Prostate gland (tissue), 2 donors: Measurements from ENCODE around the gene C2CD4B.

Source experiments
- POLR2A ChIP-seq: fragments of 450-650 bp; IDR thresholded peaks from one replicate; pipeline ENCODE4 v1.6.1; 2016; ENCODE audit warnings: antibody characterized with exemption, mild to moderate bottlenecking
- POLR2AphosphoS5 ChIP-seq: sonication (generic); formaldehyde crosslinking; IDR thresholded peaks from one replicate; pipeline ENCODE4 v1.6.1; 2017; ENCODE audit warnings: antibody characterized with exemption
- TF ChIP-seq, protein P1 (sequence below), 4 experiments: fragments of 200-600 bp in 2 of 4; fragments of 450-650 bp in 2 of 4; sonication (generic) in 2 of 4; IDR thresholded peaks; 1 replicate in 3 of 4; 2 replicates in 1 of 4; pipeline ENCODE4 v1.5.1; 2016 to 2019; ENCODE audit warnings: antibody characterized with exemption in 4 of 4, mild to moderate bottlenecking in 2 of 4, moderate library complexity in 2 of 4

DNA sequence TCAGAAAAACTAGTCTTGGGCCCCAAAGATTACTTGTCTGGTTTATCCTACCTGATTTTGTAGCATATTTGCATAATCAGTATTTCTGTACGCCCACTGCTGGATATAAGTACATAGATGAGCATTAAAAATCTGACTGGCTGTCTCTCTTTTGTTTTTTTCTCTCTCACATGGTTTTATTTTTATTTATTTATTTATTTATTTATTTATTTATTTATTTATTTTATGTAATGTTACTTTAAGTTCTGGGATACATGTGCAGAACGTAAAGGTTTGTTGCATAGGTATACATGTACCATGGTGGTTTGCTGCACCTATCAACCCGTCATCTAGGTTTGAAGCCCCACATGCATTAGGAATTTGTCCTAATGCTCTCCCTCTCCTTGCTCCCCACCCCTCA is 31.9 kb downstream of the C2CD4B start:
- TF ChIP-seq POLR2AphosphoS5 (no peak), POLR2A (no peak)
- TF ChIP-seq, protein P1, sequence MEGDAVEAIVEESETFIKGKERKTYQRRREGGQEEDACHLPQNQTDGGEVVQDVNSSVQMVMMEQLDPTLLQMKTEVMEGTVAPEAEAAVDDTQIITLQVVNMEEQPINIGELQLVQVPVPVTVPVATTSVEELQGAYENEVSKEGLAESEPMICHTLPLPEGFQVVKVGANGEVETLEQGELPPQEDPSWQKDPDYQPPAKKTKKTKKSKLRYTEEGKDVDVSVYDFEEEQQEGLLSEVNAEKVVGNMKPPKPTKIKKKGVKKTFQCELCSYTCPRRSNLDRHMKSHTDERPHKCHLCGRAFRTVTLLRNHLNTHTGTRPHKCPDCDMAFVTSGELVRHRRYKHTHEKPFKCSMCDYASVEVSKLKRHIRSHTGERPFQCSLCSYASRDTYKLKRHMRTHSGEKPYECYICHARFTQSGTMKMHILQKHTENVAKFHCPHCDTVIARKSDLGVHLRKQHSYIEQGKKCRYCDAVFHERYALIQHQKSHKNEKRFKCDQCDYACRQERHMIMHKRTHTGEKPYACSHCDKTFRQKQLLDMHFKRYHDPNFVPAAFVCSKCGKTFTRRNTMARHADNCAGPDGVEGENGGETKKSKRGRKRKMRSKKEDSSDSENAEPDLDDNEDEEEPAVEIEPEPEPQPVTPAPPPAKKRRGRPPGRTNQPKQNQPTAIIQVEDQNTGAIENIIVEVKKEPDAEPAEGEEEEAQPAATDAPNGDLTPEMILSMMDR (IDR thresholded peaks at IDR 0.05): no peak
